Medulla oblongata (tissue), 1 donor: ENCODE measurements around the gene CPN2.

Source experiments
- DNase-seq: peaks from one replicate; pipeline ENCODE4 v3.0.0-alpha.2; 2015; ENCODE audit errors: extremely low spot score

The CPN2 gene

GRCh38 chr3:194294895-194295214 is 56.3 kb downstream of the CPN2 start:
- DNase-seq: no peak

GRCh38 chr3:194294199-194294894 is 56.8 kb downstream of the CPN2 start:
- DNase-seq: no peak

- no peak for DNase-seq
Observed at GRCh38 chr3:194293546-194294198, 57.5 kb downstream of the CPN2 start.

GRCh38 chr3:194292331-194292730 is 58.8 kb downstream of the CPN2 start:
- no peak for DNase-seq
